Measurements from ENCODE around the gene TRIM8. TPM values are rescaled to one million over a fixed set of nuclear protein-coding genes. Genes with fewer than 3 reads are reported as not detected.
A peak's percentile ranks its signal among the peaks of the same experiment; 100 is the strongest.

TRIM8 gene
- total RNA-seq, 1 donor from 2014 or later: 126 TPM

- peaks cover 47% of the 10 kb centered on the region for H3K4me1 ChIP-seq
- peak overlapping the region; percentile 54 for H3K27ac ChIP-seq
- no peak for DNase-seq (ENCODE audit: extremely low spot score in 2 of 2)
- no peak overlapping the region for H3K4me3 ChIP-seq
- intact Hi-C loops (cut with DNase I): no loop called here
- peaks cover 0 to 2% of the 10 kb centered on the region in 2 donors for H3K36me3 ChIP-seq
- H3K27me3 ChIP-seq: no peaks in the 10 kb centered on the region
- no peak for TF ChIP-seq POLR2A (IDR thresholded peaks at IDR 0.05)
- TF ChIP-seq POLR2AphosphoS5 (IDR thresholded peaks at IDR 0.05; ENCODE audit: insufficient read depth in 1 of 2, low read depth in 1 of 2): no peak
- no peak for TF ChIP-seq CTCF (IDR thresholded peaks at IDR 0.05)
- H3K9me3 ChIP-seq: no peaks in the 10 kb centered on the region
Measured at GRCh38 chr10:102621443-102622325, 22.6 kb upstream of the TRIM8 start.

GRCh38 chr10:102624094-102624493, 20.2 kb upstream of the TRIM8 start:
- H3K27ac ChIP-seq: no peak overlapping the region
- no peak overlapping the region for H3K4me3 ChIP-seq
- no peaks in the 10 kb centered on the region for H3K9me3 ChIP-seq
- no peak for TF ChIP-seq POLR2AphosphoS5 (IDR thresholded peaks at IDR 0.05; ENCODE audit: insufficient read depth in 1 of 2, low read depth in 1 of 2)
- no peak for TF ChIP-seq POLR2A (IDR thresholded peaks at IDR 0.05)
- peaks cover 64% of the 10 kb centered on the region for H3K4me1 ChIP-seq
- no peaks in the 10 kb centered on the region for H3K27me3 ChIP-seq
- intact Hi-C loops (cut with DNase I): no loop called here
- no peaks in the 10 kb centered on the region for H3K36me3 ChIP-seq
- no peak for DNase-seq (ENCODE audit: extremely low spot score in 2 of 2)

DNA sequence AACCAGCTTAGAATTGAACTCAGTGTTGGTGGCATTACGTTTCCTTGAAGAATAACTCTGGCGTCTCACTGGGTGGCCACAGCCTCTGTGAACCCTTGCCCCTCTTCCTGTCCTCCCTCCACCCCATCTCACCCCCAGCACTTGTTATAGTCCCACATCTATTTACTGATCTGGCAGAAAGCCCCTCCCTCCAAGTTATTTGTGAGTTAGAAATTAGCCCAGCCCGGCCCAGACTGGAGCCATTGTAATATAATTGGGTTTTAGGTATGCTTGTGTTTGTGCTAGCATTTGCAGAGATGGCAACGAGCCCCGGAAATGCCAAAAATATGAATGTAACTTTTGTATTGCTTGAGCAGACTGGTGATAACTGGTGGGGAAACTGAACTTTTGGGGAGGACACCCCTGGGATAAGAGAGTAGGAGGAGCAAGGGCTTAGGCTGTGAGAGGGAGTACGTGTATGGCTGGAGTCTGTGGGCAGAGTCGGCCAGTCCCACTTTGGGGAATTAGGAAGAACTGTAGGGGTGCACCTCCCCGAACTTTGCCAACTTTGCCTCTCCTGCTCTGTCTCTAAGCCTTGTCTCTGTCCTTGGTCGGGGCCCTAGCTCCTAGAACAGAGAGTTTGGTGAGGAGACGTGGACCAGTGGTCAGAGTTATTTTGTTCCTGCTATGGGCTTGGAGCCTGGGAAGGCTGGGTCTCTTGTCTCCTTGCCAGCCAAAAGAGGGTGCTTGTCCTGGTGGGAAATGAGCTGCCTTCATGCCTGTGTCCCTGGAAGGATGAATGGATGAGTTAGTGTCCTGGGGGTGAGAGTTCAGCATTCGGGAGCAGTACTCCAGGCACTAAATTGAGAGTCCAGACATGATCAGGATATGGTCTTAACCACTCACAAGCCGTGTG, 19.3 kb upstream of the TRIM8 start:
- Histone ChIP-seq H3K27ac (no peak overlapping the region), H3K36me3 (peaks cover 0 to 3% of the 10 kb centered on the region in 2 donors), H3K27me3 (no peaks in the 10 kb centered on the region), H3K4me3 (no peak overlapping the region), H3K9me3 (no peaks in the 10 kb centered on the region), H3K4me1 (peaks cover 62% of the 10 kb centered on the region)
- intact Hi-C loops (cut with DNase I): no loop called here
- no peak for DNase-seq (ENCODE audit: extremely low spot score in 2 of 2)
- TF ChIP-seq CTCF (IDR thresholded peaks at IDR 0.05) (no peak), POLR2A (IDR thresholded peaks at IDR 0.05) (no peak), POLR2AphosphoS5 (IDR thresholded peaks at IDR 0.05; ENCODE audit: insufficient read depth in 1 of 2, low read depth in 1 of 2) (no peak)

- peak overlapping the region; percentile 77 for H3K27ac ChIP-seq
- peaks cover 50% of the 10 kb centered on the region for H3K4me1 ChIP-seq
- no peaks in the 10 kb centered on the region for H3K9me3 ChIP-seq
- DNase-seq (ENCODE audit: extremely low spot score in 2 of 2): no peak
- no peak overlapping the region for H3K4me3 ChIP-seq
- peaks cover 0 to 14% of the 10 kb centered on the region in 2 donors for H3K36me3 ChIP-seq
- intact Hi-C loops (cut with DNase I): no loop called here
- no peaks in the 10 kb centered on the region for H3K27me3 ChIP-seq
- TF ChIP-seq POLR2A (IDR thresholded peaks at IDR 0.05) (no peak), CTCF (IDR thresholded peaks at IDR 0.05) (no peak), POLR2AphosphoS5 (IDR thresholded peaks at IDR 0.05; ENCODE audit: insufficient read depth in 1 of 2, low read depth in 1 of 2) (no peak)
Measured at GRCh38 chr10:102626026-102626685, 18.1 kb upstream of the TRIM8 start.

GRCh38 chr10:102627291-102627735, 17.0 kb upstream of the TRIM8 start:
- TF ChIP-seq POLR2A (IDR thresholded peaks at IDR 0.05) (no peak), CTCF (IDR thresholded peaks at IDR 0.05) (no peak), POLR2AphosphoS5 (IDR thresholded peaks at IDR 0.05; ENCODE audit: insufficient read depth in 1 of 2, low read depth in 1 of 2) (no peak)
- H3K9me3 ChIP-seq: no peaks in the 10 kb centered on the region
- peak overlapping the region; percentile 77 for H3K27ac ChIP-seq
- no peak overlapping the region for H3K4me3 ChIP-seq
- H3K4me1 ChIP-seq: peaks cover 49% of the 10 kb centered on the region
- intact Hi-C loops (cut with DNase I): no loop called here
- peaks cover 0 to 16% of the 10 kb centered on the region in 2 donors for H3K36me3 ChIP-seq
- no peak for DNase-seq (ENCODE audit: extremely low spot score in 2 of 2)
- no peaks in the 10 kb centered on the region for H3K27me3 ChIP-seq

All from vagina (tissue), 2 donors.